Neuronal stem cell (in vitro differentiated cells): ENCODE measurements around the gene HACD2.

Source experiments
- DNase-seq: peaks from one replicate; pipeline ENCODE4 v3.0.0-alpha.2; 2013; ENCODE audit warnings: low spot score
- H2AFZ ChIP-seq: one replicate; pipeline ENCODE4 v1.6.1; 2013; ENCODE audit warnings: mild to moderate bottlenecking, low read length, inconsistent platforms
- H2AK5ac ChIP-seq: 2 replicates; pipeline ENCODE4 v1.6.1; 2013; ENCODE audit warnings: low read depth, mild to moderate bottlenecking, inconsistent platforms, low read length, moderate library complexity, mixed read lengths
- H2BK120ac ChIP-seq: 2 replicates; pipeline ENCODE4 v1.6.1; 2013; ENCODE audit warnings: low read depth, mild to moderate bottlenecking, inconsistent platforms, low read length, moderate library complexity, mixed read lengths
- H2BK12ac ChIP-seq: one replicate; pipeline ENCODE4 v1.6.1; 2013; ENCODE audit warnings: low read length, inconsistent platforms
- H2BK15ac ChIP-seq: 2 replicates; pipeline ENCODE4 v1.6.1; 2013; ENCODE audit warnings: mild to moderate bottlenecking, low read length, inconsistent platforms, mixed read lengths
- H2BK5ac ChIP-seq: one replicate; pipeline ENCODE4 v1.6.1; 2013; ENCODE audit warnings: inconsistent platforms, mild to moderate bottlenecking, low read length, moderate library complexity
- H3K14ac ChIP-seq: one replicate; pipeline ENCODE4 v1.6.1; 2013; ENCODE audit warnings: low read length, inconsistent platforms
- H3K18ac ChIP-seq: 2 replicates; pipeline ENCODE4 v1.6.1; 2013; ENCODE audit warnings: low read length, inconsistent platforms
- H3K23ac ChIP-seq: 2 replicates; pipeline ENCODE4 v1.6.1; 2013; ENCODE audit warnings: low read depth, mild to moderate bottlenecking, mixed read lengths, low read length, inconsistent platforms; ENCODE audit not compliant: poor library complexity
- H3K27ac ChIP-seq: replicated peaks from 3 replicates; pipeline ENCODE4 v1.5.1; 2013; ENCODE audit warnings: low read length, inconsistent platforms
- H3K27me3 ChIP-seq, 3 experiments: 2 replicates each; pipeline ENCODE4 v1.6.1; 2013; ENCODE audit warnings: low read length in 3 of 3, mild to moderate bottlenecking in 2 of 3, inconsistent platforms in 1 of 3, low read depth in 1 of 3, mixed read lengths in 1 of 3, moderate library complexity in 1 of 3; ENCODE audit not compliant: control insufficient read depth in 3 of 3, insufficient read depth in 3 of 3
- H3K36me3 ChIP-seq, 2 donors: replicated peaks in 1 of 2; 2 replicates each; pipeline ENCODE4 v1.6.1; 2013; ENCODE audit warnings: low read length in 2 of 2; ENCODE audit not compliant: control insufficient read depth in 2 of 2, insufficient read depth in 2 of 2
- H3K4ac ChIP-seq: 2 replicates; pipeline ENCODE4 v1.6.1; 2013; ENCODE audit warnings: inconsistent platforms, mild to moderate bottlenecking, low read length, moderate library complexity
- H3K4me1 ChIP-seq, 2 donors: 1 replicate in 1 of 2; 2 replicates in 1 of 2; pipeline ENCODE4 v1.6.1; 2013; ENCODE audit warnings: low read length in 2 of 2, low read depth in 1 of 2; ENCODE audit not compliant: control insufficient read depth in 2 of 2, insufficient read depth in 1 of 2
- H3K4me2 ChIP-seq: one replicate; pipeline ENCODE4 v1.6.1; 2013; ENCODE audit warnings: mild to moderate bottlenecking, low read length, inconsistent platforms; ENCODE audit not compliant: insufficient read depth, poor library complexity, severe bottlenecking
- H3K4me3 ChIP-seq, 2 donors: 2 replicates each; pipeline ENCODE4 v1.5.1; 2013; ENCODE audit warnings: low read length in 2 of 2, mild to moderate bottlenecking in 2 of 2, inconsistent platforms in 1 of 2, moderate library complexity in 1 of 2
- H3K79me1 ChIP-seq: one replicate; pipeline ENCODE4 v1.6.1; 2013; ENCODE audit warnings: low read depth, mild to moderate bottlenecking, inconsistent platforms, low read length, moderate library complexity
- H3K9ac ChIP-seq: one replicate; pipeline ENCODE4 v1.6.1; 2013; ENCODE audit warnings: mild to moderate bottlenecking, low read depth, low read length, inconsistent platforms; ENCODE audit not compliant: poor library complexity
- H3K9me3 ChIP-seq, 2 donors: replicated peaks in 1 of 2; 2 replicates each; pipeline versions ENCODE3 to v1.6.1; 2013; ENCODE audit warnings: low read length in 2 of 2, mild to moderate bottlenecking in 2 of 2, inconsistent platforms in 1 of 2, low read depth in 1 of 2, mixed read lengths in 1 of 2, moderate library complexity in 1 of 2; ENCODE audit not compliant: control insufficient read depth in 2 of 2, insufficient read depth in 1 of 2
- H4K8ac ChIP-seq: one replicate; pipeline ENCODE4 v1.6.1; 2013; ENCODE audit warnings: low read depth, mild to moderate bottlenecking, inconsistent platforms, low read length, moderate library complexity
- H4K91ac ChIP-seq: one replicate; pipeline ENCODE4 v1.6.1; 2013; ENCODE audit warnings: low read length, low read depth, mild to moderate bottlenecking, inconsistent platforms; ENCODE audit not compliant: poor library complexity
- WGBS, 2 donors: extraction: QIAGEN DNeasy Blood & Tissue Kit; methylation state at CpG; one replicate each; pipeline ENCODE4 v1.1.7; 2013; ENCODE audit warnings: missing lambda C conversion rate in 2 of 2, mixed read lengths in 1 of 2; ENCODE audit not compliant: insufficient read length in 2 of 2, insufficient replicate concordance in 1 of 2; ENCODE audit errors: extremely low coverage in 2 of 2; 5-methylcytosine and 5-hydroxymethylcytosine counted together

Gene HACD2

GRCh38 chr3:123632161-123632655 is 47.4 kb upstream of the HACD2 start:
- Histone ChIP-seq H3K4me2 (no peak overlapping the region), H3K79me1 (peaks cover 2% of the 10 kb centered on the region), H3K18ac (no peak overlapping the region), H3K4me3 (no peak overlapping the region), H3K27ac (peak overlapping the region; percentile 43), H2BK15ac (no peak overlapping the region), H3K9ac (no peak overlapping the region), H3K4ac (no peak overlapping the region), H3K4me1 (peaks cover 31% of the 10 kb centered on the region in 2 donors), H2AFZ (peak overlapping the region; percentile 48), H2BK5ac (no peak overlapping the region), H4K91ac (no peak overlapping the region), H3K9me3 (peaks cover 0 to 4% of the 10 kb centered on the region in 2 donors), H3K27me3 (no peaks in the 10 kb centered on the region), H3K36me3 (peaks cover 16 to 28% of the 10 kb centered on the region in 2 donors), H2BK120ac (no peak overlapping the region), H3K14ac (no peak overlapping the region), H2AK5ac (no peak overlapping the region), H4K8ac (no peak overlapping the region), H2BK12ac (no peak overlapping the region), H3K23ac (no peak overlapping the region)
- DNase-seq: no peak
- WGBS, 2 donors: no CpG with 5 or more reads among the region's 6 CpGs

DNA sequence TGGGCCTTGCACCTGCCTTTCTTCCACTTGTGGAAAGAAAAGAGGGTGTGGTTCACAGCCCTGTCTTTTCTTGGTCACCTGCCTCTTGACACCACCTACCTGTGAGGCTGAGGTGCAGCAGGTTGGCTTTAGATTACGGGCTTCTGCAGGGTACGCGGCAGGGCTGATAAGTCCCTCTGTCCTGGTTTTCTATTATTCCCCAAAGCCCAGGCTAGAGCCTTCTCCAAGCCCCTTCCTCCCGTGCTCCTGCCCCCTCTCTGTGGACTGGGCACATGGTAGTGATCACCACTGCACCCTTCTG is 44.8 kb upstream of the HACD2 start:
- no peak overlapping the region for H2BK120ac ChIP-seq
- H4K8ac ChIP-seq: no peak overlapping the region
- H3K23ac ChIP-seq: no peak overlapping the region
- H3K36me3 ChIP-seq: peaks cover 26 to 41% of the 10 kb centered on the region in 2 donors
- H3K27ac ChIP-seq: no peak overlapping the region
- H2BK12ac ChIP-seq: no peak overlapping the region
- no peak overlapping the region for H2BK15ac ChIP-seq
- H3K4me3 ChIP-seq: no peak overlapping the region
- H3K9me3 ChIP-seq: peaks cover 0 to 4% of the 10 kb centered on the region in 2 donors
- no peak overlapping the region for H3K4me2 ChIP-seq
- no peak overlapping the region for H3K9ac ChIP-seq
- H3K4me1 ChIP-seq: peaks cover 12 to 20% of the 10 kb centered on the region in 2 donors
- H2AK5ac ChIP-seq: no peak overlapping the region
- no CpG with 5 or more reads among the region's 4 CpGs for WGBS, 2 donors
- H4K91ac ChIP-seq: no peak overlapping the region
- peaks cover 2% of the 10 kb centered on the region for H3K79me1 ChIP-seq
- H2AFZ ChIP-seq: no peak overlapping the region
- H3K4ac ChIP-seq: no peak overlapping the region
- H3K14ac ChIP-seq: no peak overlapping the region
- H2BK5ac ChIP-seq: no peak overlapping the region
- DNase-seq: no peak
- H3K27me3 ChIP-seq: no peaks in the 10 kb centered on the region
- H3K18ac ChIP-seq: no peak overlapping the region

DNA sequence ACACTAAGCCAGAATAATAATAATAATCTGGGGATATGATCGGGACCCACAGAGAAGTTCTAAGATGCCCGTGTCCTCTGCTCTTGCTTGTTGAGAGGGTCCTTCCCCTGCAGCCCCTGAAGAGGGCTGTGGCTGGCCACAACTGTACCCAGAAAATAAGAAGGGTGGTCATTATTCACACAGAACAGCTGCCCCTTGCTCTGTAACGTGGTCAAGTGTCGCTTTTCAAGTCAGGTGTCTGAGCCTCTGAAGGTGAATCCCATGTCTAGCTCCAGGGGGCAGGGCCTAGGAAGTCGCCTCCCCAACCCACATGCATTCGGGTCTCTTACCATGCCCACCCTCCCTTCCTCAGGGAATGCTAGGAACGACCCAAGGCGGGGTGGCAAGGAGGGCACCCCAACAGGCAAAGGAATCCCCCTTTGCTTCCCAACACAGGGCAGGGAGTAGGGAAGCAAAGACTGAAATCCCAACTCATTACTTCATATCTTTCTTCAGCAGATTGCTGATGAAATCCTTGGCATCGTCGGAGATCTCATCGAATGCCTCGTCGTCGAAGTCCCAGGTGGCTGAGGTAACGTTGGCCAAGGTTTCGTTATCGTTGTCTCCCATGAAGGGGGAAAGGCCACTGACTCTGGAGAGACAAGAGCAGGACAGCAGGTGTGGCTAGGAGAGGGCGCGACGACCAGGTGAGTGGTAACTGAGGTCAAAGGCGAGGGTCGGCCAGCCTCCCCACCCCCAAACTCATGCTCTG is 44.3 kb upstream of the HACD2 start:
- peaks cover 0 to 4% of the 10 kb centered on the region in 2 donors for H3K9me3 ChIP-seq

DNA sequence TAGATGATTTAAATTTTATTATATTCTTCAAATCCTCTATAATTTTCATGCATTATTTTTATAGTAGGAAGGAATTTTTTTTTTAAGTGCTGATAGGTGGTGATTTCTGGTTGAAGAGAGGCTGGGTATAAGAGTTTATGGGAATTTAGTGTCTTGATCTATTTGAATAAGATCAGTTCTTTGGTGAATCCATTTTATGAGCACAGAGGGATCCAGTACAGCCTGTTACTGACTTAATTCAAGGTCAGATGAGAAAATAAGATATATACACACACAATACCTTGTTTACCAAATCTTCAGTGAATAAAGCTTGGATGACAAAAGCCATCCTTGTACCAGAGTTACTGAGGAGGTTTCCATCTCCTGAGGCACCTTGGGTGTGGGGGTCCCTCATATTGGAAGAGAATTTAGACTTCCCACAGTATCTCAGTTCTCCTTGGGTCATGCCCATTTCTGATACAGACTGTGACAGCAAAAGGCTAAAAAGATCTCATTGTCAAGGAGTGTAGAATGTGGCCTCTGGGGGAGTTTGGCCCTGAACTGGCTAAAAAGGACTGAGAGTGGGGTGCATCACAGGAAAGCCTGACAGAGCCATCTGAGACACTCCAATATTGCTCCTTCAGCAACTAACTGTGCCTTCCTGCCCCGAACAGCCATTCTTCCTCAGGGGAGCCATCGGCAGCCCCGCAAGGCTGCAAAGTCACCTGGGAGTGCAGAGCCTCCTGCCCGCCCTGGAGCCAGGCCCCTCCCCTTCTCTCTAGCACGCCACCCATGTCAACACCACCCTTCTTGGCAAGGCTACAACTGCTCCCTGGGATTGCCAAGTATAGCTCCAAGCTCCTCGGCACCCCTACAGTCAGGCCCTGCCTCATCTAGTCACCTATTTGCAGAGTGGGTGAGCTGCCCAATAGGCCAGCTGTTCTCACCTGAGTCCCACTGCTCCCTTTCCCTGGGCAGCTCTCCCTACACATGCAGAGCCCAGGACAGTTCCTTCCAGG is 43.1 kb upstream of the HACD2 start:
- H3K9me3 ChIP-seq: peaks cover 0 to 4% of the 10 kb centered on the region in 2 donors
- H2AK5ac ChIP-seq: no peak overlapping the region
- no peak overlapping the region for H3K14ac ChIP-seq
- no peak overlapping the region for H4K91ac ChIP-seq
- no peak overlapping the region for H3K4me3 ChIP-seq
- no peak overlapping the region for H3K4ac ChIP-seq
- H3K23ac ChIP-seq: no peak overlapping the region
- H2BK5ac ChIP-seq: no peak overlapping the region
- H3K27me3 ChIP-seq: no peaks in the 10 kb centered on the region
- H3K9ac ChIP-seq: no peak overlapping the region
- H3K4me1 ChIP-seq: peaks cover 6 to 11% of the 10 kb centered on the region in 2 donors
- no peak overlapping the region for H2AFZ ChIP-seq
- H2BK12ac ChIP-seq: no peak overlapping the region
- H3K18ac ChIP-seq: no peak overlapping the region
- no peak overlapping the region for H2BK120ac ChIP-seq
- no peak overlapping the region for H2BK15ac ChIP-seq
- H3K4me2 ChIP-seq: no peak overlapping the region
- H3K36me3 ChIP-seq: peaks cover 27 to 43% of the 10 kb centered on the region in 2 donors
- H3K27ac ChIP-seq: no peak overlapping the region
- no peaks in the 10 kb centered on the region for H3K79me1 ChIP-seq
- no CpG with 5 or more reads among the region's 6 CpGs for WGBS, 2 donors
- H4K8ac ChIP-seq: no peak overlapping the region
- DNase-seq: no peak

More for the DNA sequence above, 44.3 kb upstream of the HACD2 start:
- H3K14ac ChIP-seq: no peak overlapping the region
- no peak overlapping the region for H2BK120ac ChIP-seq
- no peak overlapping the region for H3K4me2 ChIP-seq
- no peak overlapping the region for H3K23ac ChIP-seq
- H3K4me1 ChIP-seq: peaks cover 7 to 15% of the 10 kb centered on the region in 2 donors
- H4K91ac ChIP-seq: no peak overlapping the region
- H3K9ac ChIP-seq: no peak overlapping the region
- no peak overlapping the region for H2BK12ac ChIP-seq
- no peak overlapping the region for H2BK5ac ChIP-seq
- no peak overlapping the region for H3K18ac ChIP-seq
- H3K27ac ChIP-seq: no peak overlapping the region
- no peak for DNase-seq
- no peak overlapping the region for H2AK5ac ChIP-seq
- no peak overlapping the region for H3K4me3 ChIP-seq
- H3K27me3 ChIP-seq: no peaks in the 10 kb centered on the region
- no peak overlapping the region for H4K8ac ChIP-seq
- WGBS, 2 donors: no CpG with 5 or more reads among the region's 22 CpGs
- peaks cover 2% of the 10 kb centered on the region for H3K79me1 ChIP-seq
- H3K36me3 ChIP-seq: peaks cover 27 to 45% of the 10 kb centered on the region in 2 donors
- no peak overlapping the region for H2AFZ ChIP-seq
- H2BK15ac ChIP-seq: no peak overlapping the region
- H3K4ac ChIP-seq: no peak overlapping the region
